Activated T-cell treated with anti-CD3 and anti-CD28 coated beads, Interleukin-2, amount 50 U/mL, for 4 hours (primary cell): ENCODE measurements around the gene FOXK2. TPM values are rescaled to one million over a fixed set of nuclear protein-coding genes. Genes with fewer than 3 reads are reported as not detected.
"Not testable (repeated sequence)": the region's sequence is repeated elsewhere in the genome, so short reads cannot be mapped to it uniquely, and the experiment has no call there.

Source experiments
- ATAC-seq, 2 donors: fragments of 200-7000 bp; cut with Tn5 transposase; one replicate each; pipeline ENCODE4 v1.10.0; 2021
- DNase-seq: peaks from one replicate; pipeline ENCODE4 v3.0.0-alpha.2; 2020
- H3K27me3 Mint-ChIP-seq: one replicate; pipeline ENCODE4 v1.8.0; 2021; ENCODE audit warnings: low read depth, mixed read lengths
- H3K36me3 Mint-ChIP-seq: one replicate; pipeline ENCODE4 v1.8.0; 2022; ENCODE audit warnings: mixed read lengths; ENCODE audit not compliant: insufficient read depth
- H3K4me1 Mint-ChIP-seq: one replicate; pipeline ENCODE4 v1.8.0; 2021; ENCODE audit warnings: low read depth, mixed read lengths
- H3K4me3 Mint-ChIP-seq: one replicate; pipeline ENCODE4 v1.8.0; 2021; ENCODE audit warnings: mild to moderate bottlenecking, moderate library complexity, mixed read lengths
- H3K9me3 Mint-ChIP-seq: one replicate; pipeline ENCODE4 v1.8.0; 2021; ENCODE audit warnings: mixed read lengths
- total RNA-seq, 3 donors: library from RNA; stranded (reverse); gene quantifications; one replicate each; pipeline ENCODE4 v1.2.1, GENCODE V29; 2021

FOXK2 gene
- total RNA-seq, 3 donors from 2014 or later, result 73.6 to 78.5 (median 75.9) TPM

DNA sequence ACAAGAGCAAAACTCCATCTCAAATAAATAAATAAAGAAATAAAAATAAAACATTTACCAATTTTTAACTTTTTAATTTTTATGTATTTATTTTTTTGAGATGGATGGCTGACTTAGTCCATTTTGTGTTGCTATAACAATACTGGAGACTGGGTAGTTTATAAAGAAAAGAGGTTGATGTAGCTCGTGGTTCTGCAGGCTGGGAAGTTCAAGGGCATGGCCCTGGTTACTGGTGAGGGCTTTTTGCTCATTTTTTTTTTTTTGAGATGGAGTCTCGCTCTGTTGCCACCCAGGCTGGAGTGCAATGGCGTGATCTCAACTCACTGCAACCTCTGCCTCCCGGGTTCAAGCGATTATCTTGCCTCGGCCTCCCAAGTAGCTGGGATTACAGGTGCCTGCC lies 14.2 kb upstream of the FOXK2 start:
- H3K4me1 Mint-ChIP-seq, result peaks cover 7% of the 10 kb centered on the region
- H3K27me3 Mint-ChIP-seq, result no peaks in the 10 kb centered on the region
- H3K4me3 Mint-ChIP-seq, result no peak overlapping the region
- no peaks in the 10 kb centered on the region for H3K36me3 Mint-ChIP-seq
- DNase-seq (no peak), ATAC-seq (no peak)
- H3K9me3 Mint-ChIP-seq, result no peaks in the 10 kb centered on the region

- DNase-seq, H3K4me1 Mint-ChIP-seq, H3K9me3 Mint-ChIP-seq, H3K27me3 Mint-ChIP-seq, H3K36me3 Mint-ChIP-seq, H3K4me3 Mint-ChIP-seq: not testable (repeated sequence)
- ATAC-seq, result peak; percentile 81 to 82
Measured at GRCh38 chr17:82506402-82506801, 13.1 kb upstream of the FOXK2 start.

DNA sequence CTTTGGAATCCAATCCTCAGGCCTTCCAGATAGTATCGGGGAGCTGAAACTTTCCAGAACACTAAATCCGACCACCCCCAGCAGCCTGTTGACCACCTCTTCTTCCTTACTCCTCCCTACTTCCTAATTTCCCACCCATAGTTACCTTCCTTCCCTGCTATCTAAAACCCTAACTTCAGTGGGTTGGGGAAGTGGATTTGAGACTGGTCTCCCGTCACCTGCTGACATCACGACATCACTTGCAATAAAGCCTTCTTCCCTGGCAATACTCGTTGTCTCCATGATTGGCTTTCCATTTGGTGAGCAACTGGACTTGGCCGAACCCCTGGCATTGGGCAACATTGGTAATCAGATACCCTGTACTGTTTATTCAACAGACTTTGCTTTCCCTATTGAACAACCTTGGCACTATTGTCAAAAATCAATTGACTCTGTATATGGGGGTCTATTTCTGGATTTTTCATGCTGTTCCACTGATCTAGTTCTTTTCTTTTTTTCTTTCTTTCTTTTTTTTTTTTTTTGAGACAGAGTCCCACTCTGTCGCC lies 11.8 kb upstream of the FOXK2 start:
- ATAC-seq (no peak), DNase-seq (no peak)
- no peak overlapping the region for H3K4me3 Mint-ChIP-seq
- H3K36me3 Mint-ChIP-seq, result no peaks in the 10 kb centered on the region
- no peaks in the 10 kb centered on the region for H3K27me3 Mint-ChIP-seq
- no peaks in the 10 kb centered on the region for H3K9me3 Mint-ChIP-seq
- H3K4me1 Mint-ChIP-seq, result peaks cover 7% of the 10 kb centered on the region

DNA sequence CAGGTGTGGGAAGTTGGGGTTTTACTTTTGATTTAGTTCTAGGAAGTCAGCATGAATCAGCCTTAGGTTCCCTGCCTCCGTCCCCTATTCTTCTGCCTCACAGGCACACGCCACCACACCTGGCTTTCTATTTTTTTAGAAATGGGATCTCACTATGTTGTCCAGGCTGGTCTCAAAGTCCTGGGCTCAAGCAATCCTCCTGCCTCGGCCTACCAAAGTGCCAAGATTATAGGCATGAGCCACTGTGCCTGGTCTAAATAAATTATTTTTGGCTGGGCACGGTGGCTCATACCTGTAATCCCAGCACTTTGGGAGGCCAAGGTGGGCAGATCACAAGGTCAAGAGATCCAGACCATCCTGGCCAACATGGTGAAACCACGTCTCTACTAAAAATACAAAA lies 7.9 kb upstream of the FOXK2 start:
- DNase-seq, H3K27me3 Mint-ChIP-seq, H3K36me3 Mint-ChIP-seq, H3K9me3 Mint-ChIP-seq, ATAC-seq, H3K4me3 Mint-ChIP-seq, H3K4me1 Mint-ChIP-seq: not testable (repeated sequence)

DNA sequence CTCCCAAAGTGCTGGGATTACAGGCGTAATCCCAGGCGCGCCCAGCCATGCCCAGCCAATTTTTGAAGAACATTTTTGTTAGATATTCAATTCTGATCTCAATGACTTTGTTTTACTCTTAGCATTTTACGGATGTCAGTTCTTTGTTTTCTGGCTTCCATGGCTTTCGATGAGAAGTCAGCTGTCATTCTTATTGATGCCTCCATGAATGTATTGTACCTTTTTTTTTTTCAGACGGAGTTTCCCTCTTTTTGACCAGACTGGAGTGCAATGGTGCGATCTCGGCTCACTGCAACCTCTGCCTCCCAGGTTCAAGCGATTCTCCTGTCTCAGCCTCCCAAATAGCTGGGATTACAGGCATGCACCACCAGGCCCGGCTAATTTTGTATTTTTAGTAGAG lies 5.7 kb upstream of the FOXK2 start:
- not testable (repeated sequence) for H3K4me3 Mint-ChIP-seq, H3K9me3 Mint-ChIP-seq, H3K36me3 Mint-ChIP-seq, H3K27me3 Mint-ChIP-seq, ATAC-seq, DNase-seq, H3K4me1 Mint-ChIP-seq

DNA sequence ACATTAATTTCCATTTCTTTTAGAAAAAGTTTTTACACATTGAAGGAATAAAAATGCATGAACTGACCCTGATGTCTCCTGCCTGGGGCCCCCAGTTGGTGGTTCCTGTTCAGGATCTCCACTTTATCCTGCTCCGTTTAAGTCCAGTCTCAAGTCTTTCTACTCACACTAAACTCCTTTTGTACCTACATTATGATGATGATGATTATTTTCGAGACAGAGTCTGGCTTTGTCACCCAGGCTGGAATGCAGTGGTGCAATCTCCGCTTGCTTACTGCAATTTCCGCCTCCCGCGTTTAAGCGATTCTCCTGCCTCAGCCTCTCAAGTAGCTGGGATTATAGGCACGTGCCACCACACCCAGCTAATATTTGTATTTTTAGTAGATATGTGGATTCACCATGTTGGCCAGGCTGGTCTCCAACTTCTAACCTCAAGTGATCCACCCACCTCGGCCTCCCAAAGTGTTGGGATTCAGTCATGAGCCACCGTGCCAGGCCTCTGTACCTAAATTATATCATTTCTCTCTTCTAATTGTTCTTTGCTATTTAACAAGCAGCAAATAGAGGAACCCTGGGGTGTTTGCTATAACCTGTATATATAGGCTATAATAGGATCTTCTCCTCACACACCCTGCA lies 2.2 kb upstream of the FOXK2 start:
- DNase-seq, result no peak
- H3K9me3 Mint-ChIP-seq, result no peaks in the 10 kb centered on the region
- H3K27me3 Mint-ChIP-seq, result no peaks in the 10 kb centered on the region
- H3K4me1 Mint-ChIP-seq, result peaks cover 15% of the 10 kb centered on the region
- ATAC-seq, result no peak
- H3K36me3 Mint-ChIP-seq, result peaks cover 6% of the 10 kb centered on the region
- H3K4me3 Mint-ChIP-seq, result no peak overlapping the region

GRCh38 chr17:82519971-82520903 lies 705 bp downstream of the FOXK2 start:
- ATAC-seq (peak; percentile 6 to 22), DNase-seq (peak; percentile 31)
- Mint-ChIP-seq H3K4me3 (peak overlapping the region; percentile 99), H3K36me3 (peaks cover 8% of the 10 kb centered on the region), H3K9me3 (no peaks in the 10 kb centered on the region), H3K27me3 (no peaks in the 10 kb centered on the region), H3K4me1 (peaks cover 34% of the 10 kb centered on the region)

- Mint-ChIP-seq H3K4me1 (peaks cover 61% of the 10 kb centered on the region), H3K27me3 (no peaks in the 10 kb centered on the region), H3K4me3 (no peak overlapping the region), H3K9me3 (no peaks in the 10 kb centered on the region), H3K36me3 (peaks cover 8% of the 10 kb centered on the region)
- ATAC-seq, result no peak
- DNase-seq, result no peak
Measured at GRCh38 chr17:82524540-82524939, 5.0 kb downstream of the FOXK2 start.

- no peak for DNase-seq
- Mint-ChIP-seq H3K4me1 (peaks cover 66% of the 10 kb centered on the region), H3K4me3 (no peak overlapping the region), H3K36me3 (peaks cover 5% of the 10 kb centered on the region), H3K27me3 (no peaks in the 10 kb centered on the region), H3K9me3 (no peaks in the 10 kb centered on the region)
- ATAC-seq, result no peak
Measured at GRCh38 chr17:82525712-82526111, 6.2 kb downstream of the FOXK2 start.

GRCh38 chr17:82527898-82528297 lies 8.4 kb downstream of the FOXK2 start:
- H3K36me3 Mint-ChIP-seq, result peaks cover 4% of the 10 kb centered on the region
- no peak for ATAC-seq
- no peaks in the 10 kb centered on the region for H3K9me3 Mint-ChIP-seq
- peaks cover 59% of the 10 kb centered on the region for H3K4me1 Mint-ChIP-seq
- H3K4me3 Mint-ChIP-seq, result no peak overlapping the region
- no peaks in the 10 kb centered on the region for H3K27me3 Mint-ChIP-seq
- DNase-seq, result no peak

GRCh38 chr17:82528484-82529265 lies 9.1 kb downstream of the FOXK2 start:
- Mint-ChIP-seq H3K4me1 (peaks cover 61% of the 10 kb centered on the region), H3K4me3 (no peak overlapping the region), H3K9me3 (no peaks in the 10 kb centered on the region), H3K27me3 (no peaks in the 10 kb centered on the region), H3K36me3 (peaks cover 2% of the 10 kb centered on the region)
- ATAC-seq (peak in 1 of 2 donors; percentile 41), DNase-seq (no peak)

- H3K9me3 Mint-ChIP-seq, result no peaks in the 10 kb centered on the region
- H3K36me3 Mint-ChIP-seq, result peaks cover 2% of the 10 kb centered on the region
- ATAC-seq (no peak), DNase-seq (no peak)
- H3K4me1 Mint-ChIP-seq, result peaks cover 64% of the 10 kb centered on the region
- no peaks in the 10 kb centered on the region for H3K27me3 Mint-ChIP-seq
- H3K4me3 Mint-ChIP-seq, result no peak overlapping the region
Measured at GRCh38 chr17:82529914-82530300, 10.4 kb downstream of the FOXK2 start.

GRCh38 chr17:82531431-82531881 lies 11.9 kb downstream of the FOXK2 start:
- DNase-seq, result no peak
- H3K4me3 Mint-ChIP-seq, result no peak overlapping the region
- peaks cover 2% of the 10 kb centered on the region for H3K36me3 Mint-ChIP-seq
- peak; percentile 29 to 72 for ATAC-seq
- H3K9me3 Mint-ChIP-seq, result no peaks in the 10 kb centered on the region
- peaks cover 67% of the 10 kb centered on the region for H3K4me1 Mint-ChIP-seq
- H3K27me3 Mint-ChIP-seq, result no peaks in the 10 kb centered on the region

DNA sequence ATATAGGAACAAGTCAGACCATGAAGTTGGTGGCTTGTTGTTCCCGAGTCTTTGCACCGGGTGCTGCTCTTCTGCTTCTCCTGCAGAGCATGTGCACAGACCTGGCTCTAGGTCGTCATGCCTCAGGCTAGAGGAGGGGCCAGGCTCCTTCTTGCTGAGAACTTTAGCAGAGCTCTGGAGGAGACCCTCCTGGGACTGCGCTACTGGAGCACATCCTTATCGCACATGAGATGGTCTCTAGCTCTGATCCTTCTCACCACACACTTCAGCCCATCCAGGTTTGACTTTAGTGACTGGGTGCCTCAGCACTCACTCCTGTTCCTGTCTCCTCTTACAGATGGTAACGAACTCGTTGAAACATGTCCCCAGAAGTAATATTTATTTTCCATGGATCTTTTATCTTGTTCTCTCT lies 14.9 kb downstream of the FOXK2 start:
- peaks cover 2% of the 10 kb centered on the region for H3K36me3 Mint-ChIP-seq
- no peak for DNase-seq
- H3K9me3 Mint-ChIP-seq, result no peaks in the 10 kb centered on the region
- peaks cover 67% of the 10 kb centered on the region for H3K4me1 Mint-ChIP-seq
- no peaks in the 10 kb centered on the region for H3K27me3 Mint-ChIP-seq
- H3K4me3 Mint-ChIP-seq, result no peak overlapping the region
- no peak for ATAC-seq
